HEK293 (cell line): ENCODE data around the gene TPCN2.

ENCODE experiments used
- KLF8 ChIP-seq: fragments of 450-650 bp; formaldehyde crosslinking; IDR thresholded peaks from 2 replicates; pipeline ENCODE4 v1.5.1; 2016; ENCODE audit warnings: missing biosample characterization, missing genetic modification characterization
- YY1 ChIP-seq: fragments of 450-650 bp; formaldehyde crosslinking; IDR thresholded peaks from 2 replicates; pipeline ENCODE4 v1.5.1; 2018; ENCODE audit warnings: missing biosample characterization, missing genetic modification characterization
- ZNF121 ChIP-seq: fragments of 450-650 bp; formaldehyde crosslinking; IDR thresholded peaks from 2 replicates; pipeline ENCODE4 v1.5.1; 2016; ENCODE audit warnings: missing biosample characterization, missing genetic modification characterization
- ZNF302 ChIP-seq: fragments of 450-650 bp; formaldehyde crosslinking; IDR thresholded peaks from 2 replicates; pipeline ENCODE4 v1.5.1; 2016; ENCODE audit warnings: missing biosample characterization, missing genetic modification characterization, low read depth
- ZNF792 ChIP-seq: fragments of 450-650 bp; formaldehyde crosslinking; IDR thresholded peaks from 2 replicates; pipeline ENCODE4 v1.5.1; 2016; ENCODE audit warnings: missing biosample characterization, missing genetic modification characterization
- TF ChIP-seq, protein P1 (sequence below): fragments of 450-650 bp; formaldehyde crosslinking; conservative IDR thresholded peaks from 2 replicates; pipeline ENCODE4 v1.5.1; 2016; ENCODE audit warnings: low read depth, missing biosample characterization, missing genetic modification characterization
- TF ChIP-seq, protein P2 (sequence below): fragments of 450-650 bp; formaldehyde crosslinking; IDR thresholded peaks from 2 replicates; pipeline ENCODE4 v1.5.1; 2016; ENCODE audit warnings: missing biosample characterization, missing genetic modification characterization

DNA sequence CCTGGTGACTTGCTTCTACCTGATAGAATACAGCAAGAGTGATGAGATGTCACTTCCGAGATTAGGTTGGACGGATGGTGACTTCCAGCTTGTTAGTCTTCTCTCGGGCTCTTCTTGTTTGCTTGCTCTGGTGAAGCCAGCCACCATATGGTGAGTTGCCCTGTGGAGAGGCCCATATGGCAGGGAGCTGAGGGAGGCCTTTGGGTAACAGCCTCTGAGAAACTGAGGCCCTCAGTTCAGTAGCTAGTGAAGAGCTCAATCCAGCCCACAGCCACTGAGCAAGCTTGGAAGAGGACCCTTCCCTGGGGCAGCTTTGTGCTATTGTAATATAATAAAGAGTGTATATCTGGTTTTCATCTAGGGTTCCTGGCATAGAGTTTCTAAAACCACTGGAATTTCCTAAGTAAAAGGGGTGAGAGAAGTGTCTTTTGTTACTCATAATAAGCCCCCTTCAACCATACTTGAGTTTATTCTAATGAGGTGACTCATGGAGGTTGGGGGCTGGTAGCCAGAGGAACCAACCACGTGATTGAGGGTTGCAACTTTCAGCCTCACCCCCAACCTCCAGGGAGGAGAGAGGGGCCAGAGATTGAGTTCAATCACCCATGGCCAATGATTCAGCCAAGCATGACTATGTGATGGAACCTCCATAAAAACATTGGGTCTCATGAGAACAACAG, 8.0 kb upstream of the TPCN2 start:
- no peak for TF ChIP-seq ZNF792 (tag by site-specific recombination)
- TF ChIP-seq, protein P1, sequence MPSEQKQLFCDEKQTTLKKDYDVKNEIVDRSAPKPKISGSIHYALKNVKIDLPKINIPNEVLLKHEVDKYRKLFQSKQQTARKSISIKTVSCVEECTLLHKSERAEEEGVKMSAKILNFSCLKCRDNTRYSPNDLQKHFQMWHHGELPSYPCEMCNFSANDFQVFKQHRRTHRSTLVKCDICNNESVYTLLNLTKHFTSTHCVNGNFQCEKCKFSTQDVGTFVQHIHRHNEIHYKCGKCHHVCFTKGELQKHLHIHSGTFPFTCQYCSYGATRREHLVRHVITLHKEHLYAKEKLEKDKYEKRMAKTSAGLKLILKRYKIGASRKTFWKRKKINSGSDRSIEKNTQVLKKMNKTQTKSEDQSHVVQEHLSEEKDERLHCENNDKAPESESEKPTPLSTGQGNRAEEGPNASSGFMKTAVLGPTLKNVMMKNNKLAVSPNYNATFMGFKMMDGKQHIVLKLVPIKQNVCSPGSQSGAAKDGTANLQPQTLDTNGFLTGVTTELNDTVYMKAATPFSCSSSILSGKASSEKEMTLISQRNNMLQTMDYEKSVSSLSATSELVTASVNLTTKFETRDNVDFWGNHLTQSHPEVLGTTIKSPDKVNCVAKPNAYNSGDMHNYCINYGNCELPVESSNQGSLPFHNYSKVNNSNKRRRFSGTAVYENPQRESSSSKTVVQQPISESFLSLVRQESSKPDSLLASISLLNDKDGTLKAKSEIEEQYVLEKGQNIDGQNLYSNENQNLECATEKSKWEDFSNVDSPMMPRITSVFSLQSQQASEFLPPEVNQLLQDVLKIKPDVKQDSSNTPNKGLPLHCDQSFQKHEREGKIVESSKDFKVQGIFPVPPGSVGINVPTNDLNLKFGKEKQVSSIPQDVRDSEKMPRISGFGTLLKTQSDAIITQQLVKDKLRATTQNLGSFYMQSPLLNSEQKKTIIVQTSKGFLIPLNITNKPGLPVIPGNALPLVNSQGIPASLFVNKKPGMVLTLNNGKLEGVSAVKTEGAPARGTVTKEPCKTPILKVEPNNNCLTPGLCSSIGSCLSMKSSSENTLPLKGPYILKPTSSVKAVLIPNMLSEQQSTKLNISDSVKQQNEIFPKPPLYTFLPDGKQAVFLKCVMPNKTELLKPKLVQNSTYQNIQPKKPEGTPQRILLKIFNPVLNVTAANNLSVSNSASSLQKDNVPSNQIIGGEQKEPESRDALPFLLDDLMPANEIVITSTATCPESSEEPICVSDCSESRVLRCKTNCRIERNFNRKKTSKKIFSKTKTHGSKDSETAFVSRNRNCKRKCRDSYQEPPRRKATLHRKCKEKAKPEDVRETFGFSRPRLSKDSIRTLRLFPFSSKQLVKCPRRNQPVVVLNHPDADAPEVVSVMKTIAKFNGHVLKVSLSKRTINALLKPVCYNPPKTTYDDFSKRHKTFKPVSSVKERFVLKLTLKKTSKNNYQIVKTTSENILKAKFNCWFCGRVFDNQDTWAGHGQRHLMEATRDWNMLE (tag by site-specific recombination) = no peak
- TF ChIP-seq ZNF121 = no peak
- TF ChIP-seq ZNF302 = no peak
- TF ChIP-seq, protein P2, sequence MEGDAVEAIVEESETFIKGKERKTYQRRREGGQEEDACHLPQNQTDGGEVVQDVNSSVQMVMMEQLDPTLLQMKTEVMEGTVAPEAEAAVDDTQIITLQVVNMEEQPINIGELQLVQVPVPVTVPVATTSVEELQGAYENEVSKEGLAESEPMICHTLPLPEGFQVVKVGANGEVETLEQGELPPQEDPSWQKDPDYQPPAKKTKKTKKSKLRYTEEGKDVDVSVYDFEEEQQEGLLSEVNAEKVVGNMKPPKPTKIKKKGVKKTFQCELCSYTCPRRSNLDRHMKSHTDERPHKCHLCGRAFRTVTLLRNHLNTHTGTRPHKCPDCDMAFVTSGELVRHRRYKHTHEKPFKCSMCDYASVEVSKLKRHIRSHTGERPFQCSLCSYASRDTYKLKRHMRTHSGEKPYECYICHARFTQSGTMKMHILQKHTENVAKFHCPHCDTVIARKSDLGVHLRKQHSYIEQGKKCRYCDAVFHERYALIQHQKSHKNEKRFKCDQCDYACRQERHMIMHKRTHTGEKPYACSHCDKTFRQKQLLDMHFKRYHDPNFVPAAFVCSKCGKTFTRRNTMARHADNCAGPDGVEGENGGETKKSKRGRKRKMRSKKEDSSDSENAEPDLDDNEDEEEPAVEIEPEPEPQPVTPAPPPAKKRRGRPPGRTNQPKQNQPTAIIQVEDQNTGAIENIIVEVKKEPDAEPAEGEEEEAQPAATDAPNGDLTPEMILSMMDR (tag by site-specific recombination) = no peak
- TF ChIP-seq KLF8 (tag by site-specific recombination) = no peak
- TF ChIP-seq YY1 (tag by site-specific recombination) = no peak
